Kidney tubule cell (primary cell): Measurements from ENCODE around the gene DBX1.
A peak's percentile ranks its signal among the peaks of the same experiment; 100 is the strongest.
"Not testable (repeated sequence)": the region's sequence is repeated elsewhere in the genome, so short reads cannot be mapped to it uniquely, and the experiment has no call there.

Experiments used
- DNase-seq: peaks from one replicate; pipeline ENCODE4 v3.0.0-alpha.2; 2018; ENCODE audit warnings: low spot score

The DBX1 gene

GRCh38 chr11:20161230-20161918 lies 1.1 kb upstream of the DBX1 start:
- peak; percentile 6 for DNase-seq

GRCh38 chr11:20159466-20160381 lies 551 bp downstream of the DBX1 start:
- no peak for DNase-seq

GRCh38 chr11:20158597-20159257 lies 1.5 kb downstream of the DBX1 start:
- DNase-seq = peak; percentile 47

- DNase-seq = no peak
Measured at GRCh38 chr11:20157728-20158127, 2.5 kb downstream of the DBX1 start.

GRCh38 chr11:20156876-20157613 lies 3.2 kb downstream of the DBX1 start:
- DNase-seq = no peak

GRCh38 chr11:20156280-20156875 lies 3.9 kb downstream of the DBX1 start:
- no peak for DNase-seq

- DNase-seq = no peak
Measured at GRCh38 chr11:20155683-20156279, 4.5 kb downstream of the DBX1 start.

- peak; percentile 55 for DNase-seq
Measured at GRCh38 chr11:20154381-20154780, 5.9 kb downstream of the DBX1 start.

GRCh38 chr11:20138707-20139106 lies 21.6 kb downstream of the DBX1 start:
- no peak for DNase-seq

GRCh38 chr11:20137637-20138036 lies 22.6 kb downstream of the DBX1 start:
- no peak for DNase-seq

GRCh38 chr11:20134991-20135736 lies 25.1 kb downstream of the DBX1 start:
- no peak for DNase-seq

GRCh38 chr11:20132667-20133039 lies 27.6 kb downstream of the DBX1 start:
- no peak for DNase-seq

- DNase-seq = peak; percentile 78
Measured at GRCh38 chr11:20131788-20132666, 28.2 kb downstream of the DBX1 start.

GRCh38 chr11:20129665-20130064 lies 30.6 kb downstream of the DBX1 start:
- DNase-seq = no peak

GRCh38 chr11:20128528-20128825 lies 31.8 kb downstream of the DBX1 start:
- DNase-seq = not testable (repeated sequence)

GRCh38 chr11:20127671-20128527 lies 32.4 kb downstream of the DBX1 start:
- peak; percentile 72 for DNase-seq

GRCh38 chr11:20126724-20127123 lies 33.6 kb downstream of the DBX1 start:
- DNase-seq = no peak

- peak; percentile 91 for DNase-seq
Measured at GRCh38 chr11:20125927-20126326, 34.3 kb downstream of the DBX1 start.

- no peak for DNase-seq
Measured at GRCh38 chr11:20122131-20122530, 38.1 kb downstream of the DBX1 start.
